GM18520 (cell line): Measurements from ENCODE around the gene DONSON.

Experiments
- ATAC-seq: cut with Tn5 transposase; IDR thresholded peaks from one replicate; pipeline ENCODE4 v1.9.1; 2021; ENCODE audit not compliant: unreplicated experiment

DONSON gene

GRCh38 chr21:33566514-33566913, 22.0 kb downstream of the DONSON start:
- no peak for ATAC-seq

DNA sequence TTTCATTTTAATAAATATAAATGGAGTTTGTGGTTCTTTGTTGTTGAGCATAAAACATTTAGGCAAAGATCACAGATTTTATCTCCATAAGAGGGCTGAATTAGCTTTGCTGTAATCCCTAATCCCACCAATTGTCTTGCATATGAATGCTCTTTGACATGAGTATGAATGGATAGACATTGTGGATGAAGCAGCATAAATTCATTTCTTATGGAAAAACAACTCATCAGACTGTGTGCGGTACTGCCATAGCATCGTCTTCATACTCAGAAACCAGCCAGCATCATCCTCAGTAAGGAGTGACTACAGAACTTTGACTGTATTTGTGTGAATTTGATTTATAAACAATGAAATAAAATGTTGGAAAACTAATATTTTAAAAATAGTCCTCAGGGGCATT, 26.1 kb downstream of the DONSON start:
- no peak for ATAC-seq

DNA sequence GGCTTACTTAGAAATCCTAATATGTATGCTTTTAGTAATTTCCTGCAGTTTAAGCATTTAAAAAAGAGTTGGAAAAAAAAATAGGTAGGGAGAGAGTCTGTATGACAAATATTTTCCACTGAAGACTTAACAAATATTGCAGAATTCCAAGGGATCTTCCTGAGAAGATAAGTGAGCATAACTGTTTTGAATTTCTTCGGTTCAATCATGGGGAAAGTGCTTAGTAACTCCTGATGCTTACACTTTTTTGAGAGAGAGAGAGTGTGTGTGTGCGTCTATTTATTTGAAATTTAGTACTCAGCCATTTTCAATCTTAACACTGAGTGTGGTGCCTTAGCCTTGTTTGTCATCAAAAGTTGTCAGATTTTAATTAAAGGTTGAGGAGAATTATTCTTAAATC, 27.1 kb downstream of the DONSON start:
- ATAC-seq = no peak

GRCh38 chr21:33560965-33561364, 27.5 kb downstream of the DONSON start:
- no peak for ATAC-seq

GRCh38 chr21:33559813-33560212, 28.7 kb downstream of the DONSON start:
- ATAC-seq = no peak

DNA sequence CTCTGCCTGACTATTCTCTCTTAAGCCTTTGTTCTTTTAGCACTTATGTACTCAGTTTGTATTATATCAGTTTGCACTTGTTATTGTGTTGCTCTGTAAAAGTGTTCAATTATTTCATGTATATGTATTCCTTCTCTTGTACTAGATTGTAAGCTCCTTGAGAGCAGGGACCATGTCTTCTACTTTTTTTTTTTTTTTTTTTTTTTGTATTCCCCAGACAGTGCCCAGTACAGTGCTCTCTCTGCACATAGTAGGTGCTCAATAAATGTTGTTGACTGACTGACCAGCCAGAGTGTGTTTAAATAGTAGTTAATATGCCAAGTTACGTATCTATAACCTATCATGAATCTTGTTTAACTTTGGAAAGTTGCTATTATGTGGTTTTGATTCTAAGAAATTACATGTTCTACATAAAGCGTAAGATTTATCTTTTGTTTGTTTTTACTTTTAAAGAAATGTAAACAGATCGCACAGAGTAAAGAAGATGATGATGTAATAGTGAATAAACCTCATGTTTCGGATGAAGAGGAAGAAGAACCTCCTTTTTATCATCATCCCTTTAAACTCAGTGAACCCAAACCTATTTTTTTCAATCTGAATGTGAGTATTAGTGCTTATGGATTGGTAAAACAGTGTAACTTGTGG, 29.6 kb downstream of the DONSON start:
- no peak for ATAC-seq

DNA sequence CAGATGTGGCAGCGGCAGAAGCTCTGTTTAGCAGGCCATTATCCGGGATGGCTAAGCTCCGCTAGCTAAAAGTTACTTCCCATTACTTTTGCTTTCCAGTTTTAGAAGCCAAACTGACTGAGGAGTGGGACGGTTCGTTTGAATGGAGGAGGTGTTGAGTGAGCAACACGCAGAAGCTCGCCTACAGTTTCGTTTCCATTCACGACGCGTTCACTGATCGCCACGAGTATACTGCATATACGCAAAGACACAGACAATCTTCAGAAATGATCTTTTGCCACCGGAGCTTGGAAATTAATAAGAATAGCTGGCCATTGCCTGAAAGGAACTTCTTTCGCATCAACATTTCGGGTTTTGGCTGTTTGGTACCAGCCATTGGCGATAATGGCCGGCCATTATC, 31.0 kb downstream of the DONSON start:
- ATAC-seq = no peak

DNA sequence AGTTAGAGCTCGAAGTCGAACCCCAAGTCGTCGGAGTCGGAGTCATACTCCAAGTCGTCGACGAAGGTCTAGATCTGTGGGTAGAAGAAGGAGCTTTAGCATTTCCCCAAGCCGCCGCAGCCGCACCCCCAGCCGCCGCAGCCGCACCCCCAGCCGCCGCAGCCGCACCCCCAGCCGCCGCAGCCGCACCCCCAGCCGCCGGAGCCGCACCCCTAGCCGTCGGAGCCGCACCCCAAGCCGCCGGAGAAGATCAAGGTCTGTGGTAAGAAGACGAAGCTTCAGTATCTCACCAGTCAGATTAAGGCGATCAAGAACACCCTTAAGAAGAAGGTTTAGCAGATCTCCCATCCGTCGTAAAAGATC, 33.5 kb downstream of the DONSON start:
- ATAC-seq = no peak

GRCh38 chr21:33554236-33554981, 34.1 kb downstream of the DONSON start:
- ATAC-seq = no peak

- no peak for ATAC-seq
Measured at GRCh38 chr21:33552999-33553598, 35.4 kb downstream of the DONSON start.

GRCh38 chr21:33552093-33552998, 36.1 kb downstream of the DONSON start:
- ATAC-seq = no peak

GRCh38 chr21:33551664-33552063, 36.8 kb downstream of the DONSON start:
- no peak for ATAC-seq

DNA sequence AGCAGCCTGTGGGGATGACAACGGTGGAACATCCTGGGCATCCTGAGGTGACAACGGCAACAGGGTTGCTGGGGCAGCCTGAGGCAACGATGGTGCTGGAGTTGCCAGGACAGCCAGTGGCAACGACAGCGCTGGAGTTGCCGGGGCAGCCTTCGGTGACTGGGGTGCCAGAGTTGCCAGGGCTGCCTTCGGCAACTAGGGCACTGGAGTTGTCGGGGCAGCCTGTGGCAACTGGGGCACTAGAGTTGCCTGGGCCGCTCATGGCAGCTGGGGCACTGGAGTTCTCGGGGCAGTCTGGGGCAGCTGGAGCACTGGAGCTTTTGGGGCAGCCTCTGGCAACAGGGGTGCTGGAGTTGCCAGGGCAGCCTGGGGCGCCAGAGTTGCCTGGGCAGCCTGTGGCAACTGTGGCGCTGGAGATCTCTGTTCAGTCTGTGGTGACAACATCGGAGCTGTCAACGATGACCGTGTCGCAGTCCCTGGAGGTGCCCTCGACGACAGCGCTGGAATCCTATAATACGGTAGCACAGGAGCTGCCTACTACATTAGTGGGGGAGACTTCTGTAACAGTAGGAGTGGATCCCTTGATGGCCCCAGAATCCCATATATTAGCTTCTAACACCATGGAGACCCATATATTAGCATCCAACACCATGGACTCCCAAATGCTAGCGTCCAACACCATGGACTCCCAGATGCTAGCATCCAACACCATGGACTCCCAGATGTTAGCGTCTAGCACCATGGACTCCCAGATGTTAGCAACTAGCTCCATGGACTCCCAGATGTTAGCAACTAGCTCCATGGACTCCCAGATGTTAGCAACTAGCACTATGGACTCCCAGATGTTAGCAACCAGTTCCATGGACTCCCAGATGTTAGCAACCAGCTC, 37.5 kb downstream of the DONSON start:
- ATAC-seq = no peak

GRCh38 chr21:33549848-33550771, 38.4 kb downstream of the DONSON start:
- no peak for ATAC-seq

DNA sequence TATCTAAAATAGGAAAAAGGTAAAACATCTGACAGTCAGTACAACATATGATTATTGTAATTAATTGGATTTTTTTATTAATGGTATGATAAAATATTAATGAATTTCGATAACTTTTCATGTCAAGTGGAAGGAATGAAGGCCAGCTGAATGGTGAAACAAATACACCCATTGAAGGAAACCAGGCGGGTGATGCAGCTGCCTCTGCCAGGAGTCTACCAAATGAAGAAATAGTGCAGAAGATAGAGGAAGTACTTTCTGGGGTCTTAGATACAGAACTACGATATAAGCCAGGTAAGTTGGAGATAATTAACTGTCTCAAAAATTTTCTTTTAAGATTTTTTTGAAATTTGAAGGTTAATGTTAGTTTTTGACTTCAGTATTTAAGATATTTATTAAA, 42.4 kb downstream of the DONSON start:
- ATAC-seq = no peak

DNA sequence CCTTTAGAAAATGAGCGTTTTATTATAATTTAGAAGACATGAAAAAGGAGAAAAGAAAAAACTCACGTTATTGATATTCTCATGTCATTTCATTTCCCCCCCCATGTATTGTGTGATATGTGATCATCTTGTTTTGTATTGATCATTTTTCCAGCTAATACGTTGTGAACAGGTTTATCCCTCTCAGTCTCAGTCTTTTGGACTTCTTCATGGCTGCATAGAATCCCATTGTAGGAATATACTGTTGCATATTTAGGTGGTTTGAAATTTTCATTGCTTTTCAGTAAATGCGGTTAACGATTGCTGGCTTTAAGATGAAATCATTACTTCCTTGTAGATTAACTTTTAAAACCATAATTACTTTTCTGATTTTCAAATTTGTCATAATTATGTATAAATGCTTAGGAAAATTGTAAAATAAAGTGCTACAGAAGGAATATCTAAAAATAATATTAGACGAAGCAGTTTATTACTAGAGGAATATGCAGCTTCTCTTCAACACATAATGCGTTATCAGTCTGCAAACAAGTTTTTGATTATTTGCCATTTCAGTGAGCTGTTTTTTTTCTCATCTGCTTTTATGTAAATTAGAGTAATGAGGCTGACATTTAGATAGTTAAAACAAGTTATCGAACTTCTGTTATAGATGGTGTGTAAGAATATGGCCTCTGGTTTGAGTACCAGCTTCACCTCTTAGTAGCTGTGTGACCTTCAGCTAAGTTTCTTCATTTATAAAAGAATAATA, 43.9 kb downstream of the DONSON start:
- ATAC-seq = no peak

- no peak for ATAC-seq
Measured at GRCh38 chr21:33543505-33544129, 44.9 kb downstream of the DONSON start.
